ENCODE results near the gene LMX1B.

DNA sequence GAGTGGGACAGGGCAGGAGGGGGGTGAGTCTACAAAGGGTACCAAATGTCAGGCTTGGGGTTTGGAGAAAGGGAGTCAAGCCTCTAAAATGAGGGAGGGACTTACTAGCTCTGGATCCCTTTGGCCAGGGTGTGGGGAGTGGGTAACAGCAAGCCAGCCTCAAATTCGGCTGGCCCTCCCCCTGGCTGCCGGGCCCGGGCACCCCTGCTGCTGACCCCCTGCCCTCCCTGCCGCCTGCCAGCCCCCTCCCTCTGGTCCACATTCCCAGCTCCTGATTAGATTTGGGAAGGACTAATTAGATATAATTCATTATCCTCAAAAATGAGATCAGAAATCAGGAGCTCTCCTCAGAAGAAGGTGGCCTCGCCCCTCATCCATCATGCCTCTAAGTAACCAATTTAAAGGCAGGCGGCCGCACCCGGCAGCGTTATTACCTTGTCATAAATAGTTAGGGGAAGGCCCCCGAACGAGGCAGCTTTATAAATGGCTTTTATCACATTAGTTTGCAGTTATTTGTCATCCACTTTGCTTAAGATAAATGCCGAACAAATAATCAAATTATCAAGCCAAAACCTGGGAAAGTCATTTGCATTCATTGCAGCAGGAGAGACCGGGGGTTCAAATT, 44.6 kb downstream of the LMX1B start:
- TF ChIP-seq, protein P1, sequence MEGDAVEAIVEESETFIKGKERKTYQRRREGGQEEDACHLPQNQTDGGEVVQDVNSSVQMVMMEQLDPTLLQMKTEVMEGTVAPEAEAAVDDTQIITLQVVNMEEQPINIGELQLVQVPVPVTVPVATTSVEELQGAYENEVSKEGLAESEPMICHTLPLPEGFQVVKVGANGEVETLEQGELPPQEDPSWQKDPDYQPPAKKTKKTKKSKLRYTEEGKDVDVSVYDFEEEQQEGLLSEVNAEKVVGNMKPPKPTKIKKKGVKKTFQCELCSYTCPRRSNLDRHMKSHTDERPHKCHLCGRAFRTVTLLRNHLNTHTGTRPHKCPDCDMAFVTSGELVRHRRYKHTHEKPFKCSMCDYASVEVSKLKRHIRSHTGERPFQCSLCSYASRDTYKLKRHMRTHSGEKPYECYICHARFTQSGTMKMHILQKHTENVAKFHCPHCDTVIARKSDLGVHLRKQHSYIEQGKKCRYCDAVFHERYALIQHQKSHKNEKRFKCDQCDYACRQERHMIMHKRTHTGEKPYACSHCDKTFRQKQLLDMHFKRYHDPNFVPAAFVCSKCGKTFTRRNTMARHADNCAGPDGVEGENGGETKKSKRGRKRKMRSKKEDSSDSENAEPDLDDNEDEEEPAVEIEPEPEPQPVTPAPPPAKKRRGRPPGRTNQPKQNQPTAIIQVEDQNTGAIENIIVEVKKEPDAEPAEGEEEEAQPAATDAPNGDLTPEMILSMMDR (IDR thresholded peaks at IDR 0.05 in 8 of 11, conservative IDR thresholded peaks at IDR 0.05 in 3 of 11) = no peak
- no peak for TF ChIP-seq POLR2A (IDR thresholded peaks at IDR 0.05)

All from spleen (tissue), 7 donors.